Measurements from ENCODE around the gene TDRD9.

The TDRD9 gene

GRCh38 chr14:104014764-104015163 is 86.5 kb downstream of the TDRD9 start:
- Mint-ChIP-seq H3K4me3 (no peak overlapping the region), H3K27me3 (peaks cover 5% of the 10 kb centered on the region), H3K9me3 (no peaks in the 10 kb centered on the region), H3K36me3 (no peaks in the 10 kb centered on the region), H3K4me1 (no peaks in the 10 kb centered on the region), H3K27ac (no peak overlapping the region)

GRCh38 chr14:104016873-104017650 is 88.8 kb downstream of the TDRD9 start:
- Mint-ChIP-seq H3K9me3 (no peaks in the 10 kb centered on the region), H3K27me3 (peaks cover 12% of the 10 kb centered on the region), H3K27ac (no peak overlapping the region), H3K4me1 (no peaks in the 10 kb centered on the region), H3K36me3 (no peaks in the 10 kb centered on the region), H3K4me3 (no peak overlapping the region)

GRCh38 chr14:104019029-104019428 is 90.8 kb downstream of the TDRD9 start:
- no peaks in the 10 kb centered on the region for H3K36me3 Mint-ChIP-seq
- H3K27ac Mint-ChIP-seq = no peak overlapping the region
- no peaks in the 10 kb centered on the region for H3K4me1 Mint-ChIP-seq
- H3K4me3 Mint-ChIP-seq = no peak overlapping the region
- no peaks in the 10 kb centered on the region for H3K9me3 Mint-ChIP-seq
- peaks cover 14% of the 10 kb centered on the region for H3K27me3 Mint-ChIP-seq

- Mint-ChIP-seq H3K27me3 (peaks cover 14% of the 10 kb centered on the region), H3K27ac (no peak overlapping the region), H3K4me1 (no peaks in the 10 kb centered on the region), H3K36me3 (no peaks in the 10 kb centered on the region), H3K9me3 (no peaks in the 10 kb centered on the region), H3K4me3 (no peak overlapping the region)
These were observed 91.5 kb downstream of the TDRD9 start for GRCh38 chr14:104019806-104020205.

- no peaks in the 10 kb centered on the region for H3K4me1 Mint-ChIP-seq
- no peaks in the 10 kb centered on the region for H3K9me3 Mint-ChIP-seq
- H3K27me3 Mint-ChIP-seq = peaks cover 14% of the 10 kb centered on the region
These were observed 92.2 kb downstream of the TDRD9 start for GRCh38 chr14:104020471-104020870.

GRCh38 chr14:104023325-104024055 is 95.2 kb downstream of the TDRD9 start:
- H3K27ac Mint-ChIP-seq = no peak overlapping the region
- no peaks in the 10 kb centered on the region for H3K9me3 Mint-ChIP-seq
- no peak overlapping the region for H3K4me3 Mint-ChIP-seq
- H3K4me1 Mint-ChIP-seq = no peaks in the 10 kb centered on the region
- no peaks in the 10 kb centered on the region for H3K36me3 Mint-ChIP-seq
- peaks cover 14% of the 10 kb centered on the region for H3K27me3 Mint-ChIP-seq

More at GRCh38 chr14:104020471-104020870, 92.2 kb downstream of the TDRD9 start:
- Mint-ChIP-seq H3K4me3 (no peak overlapping the region), H3K27ac (no peak overlapping the region), H3K36me3 (no peaks in the 10 kb centered on the region)

GRCh38 chr14:104025534-104025933 is 97.3 kb downstream of the TDRD9 start:
- Mint-ChIP-seq H3K4me3 (no peak overlapping the region), H3K9me3 (no peaks in the 10 kb centered on the region), H3K27me3 (peaks cover 7% of the 10 kb centered on the region), H3K36me3 (no peaks in the 10 kb centered on the region), H3K4me1 (no peaks in the 10 kb centered on the region), H3K27ac (no peak overlapping the region)

GRCh38 chr14:104026024-104026423 is 97.8 kb downstream of the TDRD9 start:
- no peak overlapping the region for H3K27ac Mint-ChIP-seq
- no peaks in the 10 kb centered on the region for H3K36me3 Mint-ChIP-seq
- H3K4me1 Mint-ChIP-seq = no peaks in the 10 kb centered on the region
- H3K9me3 Mint-ChIP-seq = no peaks in the 10 kb centered on the region
- H3K4me3 Mint-ChIP-seq = no peak overlapping the region
- H3K27me3 Mint-ChIP-seq = peaks cover 4% of the 10 kb centered on the region

GRCh38 chr14:104030958-104031357 is 102.7 kb downstream of the TDRD9 start:
- H3K9me3 Mint-ChIP-seq = no peaks in the 10 kb centered on the region
- peaks cover 12% of the 10 kb centered on the region for H3K27me3 Mint-ChIP-seq
- no peaks in the 10 kb centered on the region for H3K36me3 Mint-ChIP-seq
- H3K4me3 Mint-ChIP-seq = no peak overlapping the region
- H3K27ac Mint-ChIP-seq = no peak overlapping the region
- no peaks in the 10 kb centered on the region for H3K4me1 Mint-ChIP-seq

GRCh38 chr14:104031384-104031783 is 103.1 kb downstream of the TDRD9 start:
- H3K4me1 Mint-ChIP-seq = no peaks in the 10 kb centered on the region
- no peaks in the 10 kb centered on the region for H3K9me3 Mint-ChIP-seq
- no peak overlapping the region for H3K4me3 Mint-ChIP-seq
- no peak overlapping the region for H3K27ac Mint-ChIP-seq
- no peaks in the 10 kb centered on the region for H3K36me3 Mint-ChIP-seq
- H3K27me3 Mint-ChIP-seq = peaks cover 12% of the 10 kb centered on the region

GRCh38 chr14:104034976-104035699 is 106.9 kb downstream of the TDRD9 start:
- H3K4me1 Mint-ChIP-seq = no peaks in the 10 kb centered on the region
- H3K36me3 Mint-ChIP-seq = no peaks in the 10 kb centered on the region
- H3K27ac Mint-ChIP-seq = no peak overlapping the region
- H3K9me3 Mint-ChIP-seq = no peaks in the 10 kb centered on the region
- peaks cover 12% of the 10 kb centered on the region for H3K27me3 Mint-ChIP-seq
- H3K4me3 Mint-ChIP-seq = no peak overlapping the region

GRCh38 chr14:104036212-104036611 is 108.0 kb downstream of the TDRD9 start:
- H3K9me3 Mint-ChIP-seq = no peaks in the 10 kb centered on the region
- H3K36me3 Mint-ChIP-seq = no peaks in the 10 kb centered on the region
- H3K27me3 Mint-ChIP-seq = peaks cover 18% of the 10 kb centered on the region
- no peaks in the 10 kb centered on the region for H3K4me1 Mint-ChIP-seq
- no peak overlapping the region for H3K4me3 Mint-ChIP-seq
- H3K27ac Mint-ChIP-seq = no peak overlapping the region

- H3K4me1 Mint-ChIP-seq = no peaks in the 10 kb centered on the region
- no peaks in the 10 kb centered on the region for H3K36me3 Mint-ChIP-seq
- H3K27ac Mint-ChIP-seq = no peak overlapping the region
- H3K27me3 Mint-ChIP-seq = peaks cover 19% of the 10 kb centered on the region
- H3K9me3 Mint-ChIP-seq = no peaks in the 10 kb centered on the region
- no peak overlapping the region for H3K4me3 Mint-ChIP-seq
These were observed 108.8 kb downstream of the TDRD9 start for GRCh38 chr14:104037074-104037473.

GRCh38 chr14:104037903-104038302 is 109.6 kb downstream of the TDRD9 start:
- Mint-ChIP-seq H3K9me3 (no peaks in the 10 kb centered on the region), H3K36me3 (no peaks in the 10 kb centered on the region), H3K27me3 (peaks cover 14% of the 10 kb centered on the region), H3K27ac (no peak overlapping the region), H3K4me1 (no peaks in the 10 kb centered on the region), H3K4me3 (no peak overlapping the region)

GRCh38 chr14:104039214-104039613 is 111.0 kb downstream of the TDRD9 start:
- no peaks in the 10 kb centered on the region for H3K9me3 Mint-ChIP-seq
- no peak overlapping the region for H3K4me3 Mint-ChIP-seq
- no peak overlapping the region for H3K27ac Mint-ChIP-seq
- H3K4me1 Mint-ChIP-seq = no peaks in the 10 kb centered on the region
- H3K27me3 Mint-ChIP-seq = peaks cover 9% of the 10 kb centered on the region
- H3K36me3 Mint-ChIP-seq = no peaks in the 10 kb centered on the region

GRCh38 chr14:104040539-104040938 is 112.3 kb downstream of the TDRD9 start:
- H3K36me3 Mint-ChIP-seq = no peaks in the 10 kb centered on the region
- no peak overlapping the region for H3K4me3 Mint-ChIP-seq
- H3K9me3 Mint-ChIP-seq = no peaks in the 10 kb centered on the region
- no peaks in the 10 kb centered on the region for H3K4me1 Mint-ChIP-seq
- no peak overlapping the region for H3K27ac Mint-ChIP-seq
- peaks cover 13% of the 10 kb centered on the region for H3K27me3 Mint-ChIP-seq
